ENCODE data around the gene AP1G1. TPM values are rescaled to one million over a fixed set of nuclear protein-coding genes. Genes with fewer than 3 reads are reported as not detected.
A peak's percentile ranks its signal among the peaks of the same experiment; 100 is the strongest.

AP1G1 gene
- total RNA-seq, 1 experiment from 2014 or later = 79.2 TPM

DNA sequence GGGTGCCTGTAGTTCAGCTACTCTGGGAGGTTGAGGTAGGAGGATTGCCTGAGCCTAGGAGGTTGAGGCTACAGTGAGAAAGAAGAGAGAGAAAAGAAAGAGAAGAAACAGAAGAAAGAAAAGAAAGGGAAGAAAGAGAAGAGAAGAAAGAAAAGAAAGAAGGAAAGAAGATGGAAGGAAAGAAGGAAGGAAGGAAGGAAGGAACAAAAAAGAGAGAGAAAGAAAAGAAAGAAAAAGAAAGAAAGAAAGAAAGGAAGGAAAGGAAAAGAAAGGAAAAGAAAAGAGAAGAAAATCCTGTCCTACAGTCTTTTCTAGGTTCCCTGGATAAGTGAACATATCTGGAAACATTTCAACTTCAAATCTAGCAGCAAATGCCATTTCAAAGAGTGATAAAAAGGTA is 54.5 kb downstream of the AP1G1 start:
- H2BK5ac ChIP-seq (ENCODE audit: insufficient read length, low read length) = no peak overlapping the region
- no peaks in the 10 kb centered on the region for H3K27me3 Mint-ChIP-seq (ENCODE audit: low read depth)
- H3K4ac ChIP-seq (ENCODE audit: low read depth, low read length) = no peak overlapping the region
- H3K14ac ChIP-seq (ENCODE audit: insufficient read depth, low read length) = no peak overlapping the region
- no peak overlapping the region for H3K4me2 ChIP-seq (ENCODE audit: insufficient read depth, insufficient read length, low read length)
- H4K5ac ChIP-seq (ENCODE audit: insufficient read length, low read depth, low read length) = no peak overlapping the region
- no peaks in the 10 kb centered on the region for H3K9me3 ChIP-seq (ENCODE audit: control insufficient read depth, low read depth, low read length)
- H4K20me1 ChIP-seq (ENCODE audit: control insufficient read depth, insufficient read depth, insufficient read length) = no peaks in the 10 kb centered on the region
- H3K79me2 ChIP-seq (ENCODE audit: insufficient read depth, low read length) = no peaks in the 10 kb centered on the region
- no peaks in the 10 kb centered on the region for H3K4me1 Mint-ChIP-seq
- no peak overlapping the region for H2BK120ac ChIP-seq (ENCODE audit: low read depth, low read length, poor library complexity, severe bottlenecking)
- no peaks in the 10 kb centered on the region for H3K4me1 ChIP-seq (ENCODE audit: insufficient read depth, low read length)
- H2BK20ac ChIP-seq (ENCODE audit: low read depth, low read length, poor library complexity, severe bottlenecking) = no peak overlapping the region
- H3K27ac ChIP-seq (ENCODE audit: insufficient read length, low read depth, low read length) = no peak overlapping the region
- H3K56ac ChIP-seq (ENCODE audit: insufficient read length, low read depth, low read length) = no peak overlapping the region
- peaks cover 25 to 68% (median 58%) of the 10 kb centered on the region in 3 experiments for H3K36me3 Mint-ChIP-seq (ENCODE audit: insufficient read depth in 1 of 3, low read depth in 3 of 3)
- no peaks in the 10 kb centered on the region for H3K79me1 ChIP-seq (ENCODE audit: insufficient read depth, low read depth, low read length, poor library complexity, severe bottlenecking)
- no peak overlapping the region for H3K18ac ChIP-seq (ENCODE audit: insufficient read length, low read depth, low read length)
- H2AFZ ChIP-seq (ENCODE audit: low read length) = no peak overlapping the region
- DNase-seq = no peak
- no peak overlapping the region for H3K9ac ChIP-seq (ENCODE audit: extremely low read depth, insufficient read length, low read length)
- H3K27me3 ChIP-seq (ENCODE audit: insufficient read depth, low read length) = no peaks in the 10 kb centered on the region
- no peak overlapping the region for H4K8ac ChIP-seq (replicated peaks; ENCODE audit: insufficient read length, low read depth, low read length)
- H2BK15ac ChIP-seq (ENCODE audit: low read depth, low read length) = no peak overlapping the region
- no peak overlapping the region for H3K23ac ChIP-seq (ENCODE audit: insufficient read length, low read depth, low read length)
- no peak for TF ChIP-seq CTCF (conservative IDR thresholded peaks at IDR 0.05)
- H3K4me3 Mint-ChIP-seq = no peak overlapping the region
- no peak overlapping the region for H4K91ac ChIP-seq (ENCODE audit: insufficient read length, low read depth, low read length)
- no peak overlapping the region for H2BK12ac ChIP-seq (ENCODE audit: insufficient read length, low read depth, low read length)
- no peaks in the 10 kb centered on the region for H3K23me2 ChIP-seq (ENCODE audit: insufficient read length, low read depth, low read length, poor library complexity, severe bottlenecking)
- no peaks in the 10 kb centered on the region for H3K9me3 Mint-ChIP-seq
- no peak overlapping the region for H2AK5ac ChIP-seq (ENCODE audit: insufficient read length, low read length)
- H3T11ph ChIP-seq (ENCODE audit: low read length) = no peak overlapping the region
- H3K27ac Mint-ChIP-seq = peak overlapping the region in 1 of 3 experiments; percentile 89; a peak in 1 of 7 replicates

All from H9 (cell line).